Mucosa of stomach (tissue), 1 donor: ENCODE results near the gene EFCAB12.
"Not testable (repeated sequence)": the region's sequence is repeated elsewhere in the genome, so short reads cannot be mapped to it uniquely, and the experiment has no call there.

ENCODE experiments used
- H3K27me3 ChIP-seq: one replicate; pipeline ENCODE4 v1.7.0; 2013; ENCODE audit warnings: mild to moderate bottlenecking, low read length; ENCODE audit not compliant: control insufficient read depth, insufficient read depth
- H3K36me3 ChIP-seq: one replicate; pipeline ENCODE4 v1.7.0; 2013; ENCODE audit warnings: low read length; ENCODE audit not compliant: control insufficient read depth, insufficient read depth
- H3K4me1 ChIP-seq: one replicate; pipeline ENCODE4 v1.7.0; 2013; ENCODE audit warnings: mild to moderate bottlenecking, low read length; ENCODE audit not compliant: control insufficient read depth, insufficient read depth
- H3K4me3 ChIP-seq: one replicate; pipeline ENCODE4 v1.7.0; 2013; ENCODE audit warnings: low read length
- H3K9ac ChIP-seq: one replicate; pipeline ENCODE4 v1.7.0; 2013; ENCODE audit warnings: mild to moderate bottlenecking, low read length, moderate library complexity
- H3K9me3 ChIP-seq: one replicate; pipeline ENCODE4 v1.7.0; 2013; ENCODE audit warnings: mild to moderate bottlenecking, low read length, moderate library complexity; ENCODE audit not compliant: control insufficient read depth
- donor health status: Pancreatic carcinoma.

The EFCAB12 gene

DNA sequence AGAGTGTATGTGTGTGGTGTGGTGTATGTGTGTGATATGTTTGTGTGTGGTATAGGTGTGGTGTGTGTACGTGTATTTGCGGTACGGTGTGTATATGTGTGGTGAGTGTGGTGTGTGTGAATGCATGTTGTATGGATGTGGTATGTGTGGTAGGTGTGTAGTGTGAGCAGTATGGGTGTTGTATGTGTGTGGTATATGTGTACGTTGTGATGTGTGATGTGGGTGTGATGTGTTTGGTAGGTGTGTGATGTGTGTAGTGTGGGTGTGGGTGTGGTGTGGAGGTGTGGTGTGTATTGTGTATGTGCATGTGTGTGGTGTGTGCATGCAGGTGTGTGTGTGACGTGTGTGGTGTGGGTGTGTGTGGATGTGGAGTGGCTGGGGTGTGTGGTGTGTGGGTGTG, 58.7 kb downstream of the EFCAB12 start:
- H3K4me1 ChIP-seq: no peaks in the 10 kb centered on the region
- no peaks in the 10 kb centered on the region for H3K9me3 ChIP-seq
- peaks cover 2% of the 10 kb centered on the region for H3K27me3 ChIP-seq
- no peak overlapping the region for H3K9ac ChIP-seq
- no peak overlapping the region for H3K4me3 ChIP-seq
- no peaks in the 10 kb centered on the region for H3K36me3 ChIP-seq

DNA sequence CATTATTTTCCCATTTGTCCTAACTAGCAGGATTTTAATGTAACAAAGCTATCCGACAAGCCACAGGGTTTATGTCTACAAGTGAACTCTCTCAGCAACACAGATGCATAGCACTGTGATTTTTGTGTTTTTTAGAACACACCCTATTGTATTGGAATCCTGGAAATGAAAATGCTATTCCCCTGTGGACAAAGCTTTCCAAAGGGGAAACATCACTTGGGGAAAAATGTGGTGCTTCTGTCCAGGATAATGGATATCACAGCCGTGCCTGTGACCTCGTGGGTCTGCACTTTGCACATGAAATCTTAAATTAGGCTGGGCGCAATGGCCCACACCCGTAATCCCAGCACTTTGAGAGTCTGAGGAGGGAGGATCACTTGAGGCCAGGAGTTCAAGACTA, 60.6 kb downstream of the EFCAB12 start:
- no peak overlapping the region for H3K9ac ChIP-seq
- H3K9me3 ChIP-seq: no peaks in the 10 kb centered on the region
- peaks cover 2% of the 10 kb centered on the region for H3K27me3 ChIP-seq
- no peak overlapping the region for H3K4me3 ChIP-seq
- H3K4me1 ChIP-seq: no peaks in the 10 kb centered on the region
- H3K36me3 ChIP-seq: no peaks in the 10 kb centered on the region

DNA sequence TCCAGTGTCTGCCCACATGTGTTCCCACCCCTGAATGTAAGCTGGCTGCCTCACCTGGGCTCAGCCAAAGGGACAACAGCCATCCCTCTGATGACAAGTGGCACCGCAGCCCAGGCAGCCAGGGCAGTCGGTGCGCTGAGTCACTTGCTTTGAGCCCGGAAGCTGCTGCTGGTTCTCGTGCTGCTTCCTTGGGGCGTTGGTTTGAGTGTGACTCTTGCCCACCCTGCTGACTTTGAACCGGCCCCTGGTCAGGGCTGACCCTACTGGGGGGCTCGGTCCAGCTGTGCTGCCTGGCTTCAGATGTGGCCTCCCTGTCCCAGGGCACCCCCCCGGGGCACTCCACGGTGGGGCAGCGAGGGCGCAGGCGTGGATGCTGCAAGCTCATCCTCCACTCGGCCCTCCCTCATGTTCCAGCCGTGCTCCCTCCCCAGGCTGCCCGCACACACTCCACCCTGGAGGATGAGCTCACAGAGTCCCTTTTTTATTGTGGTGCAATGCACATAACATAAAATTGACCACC, 62.1 kb downstream of the EFCAB12 start:
- no peak overlapping the region for H3K4me3 ChIP-seq
- no peaks in the 10 kb centered on the region for H3K36me3 ChIP-seq
- H3K27me3 ChIP-seq: peaks cover 2% of the 10 kb centered on the region

DNA sequence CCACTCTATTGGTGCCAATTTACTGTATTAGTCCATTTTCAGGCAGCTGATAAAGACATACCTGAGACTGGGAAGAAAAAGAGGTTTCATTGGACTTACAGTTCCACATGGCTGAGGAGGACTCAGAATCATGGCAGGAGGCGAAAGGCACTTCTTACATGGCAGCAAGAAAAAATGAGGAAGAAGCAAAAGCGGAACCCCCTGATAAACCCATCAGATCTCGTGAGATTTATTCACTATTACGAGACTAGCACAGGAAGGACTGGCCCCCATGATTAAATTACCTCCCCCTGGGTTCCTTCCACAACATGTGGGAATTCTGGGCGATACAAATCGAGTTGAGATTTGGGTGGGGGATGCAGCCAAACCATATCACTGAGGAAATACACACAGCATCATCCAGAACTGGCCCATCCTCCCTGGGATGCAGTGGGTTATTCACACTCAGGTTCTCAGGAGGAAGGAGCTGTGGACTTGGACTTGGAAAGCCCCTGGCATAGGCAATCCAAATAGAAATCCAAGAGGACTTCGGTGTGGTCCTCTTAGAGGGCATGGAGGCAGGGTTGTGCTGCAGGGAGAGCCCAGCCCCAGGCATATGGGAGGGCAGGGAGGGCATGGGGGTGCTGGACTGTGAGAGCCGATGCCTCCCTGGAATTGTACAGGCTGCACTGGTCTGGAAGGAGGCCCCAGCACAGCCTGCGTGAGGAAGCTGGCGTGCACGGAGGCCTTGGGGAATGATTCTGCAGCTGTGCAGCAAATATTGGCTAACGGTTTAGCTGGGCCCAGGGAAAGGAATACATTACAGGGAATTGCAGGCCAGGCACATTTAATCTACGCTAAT, 62.9 kb downstream of the EFCAB12 start:
- Histone ChIP-seq H3K36me3 (no peaks in the 10 kb centered on the region), H3K9me3 (no peaks in the 10 kb centered on the region), H3K4me3 (no peak overlapping the region), H3K27me3 (peaks cover 2% of the 10 kb centered on the region), H3K9ac (no peak overlapping the region), H3K4me1 (no peaks in the 10 kb centered on the region)

More for the DNA sequence above, 62.1 kb downstream of the EFCAB12 start:
- Histone ChIP-seq H3K9ac (no peak overlapping the region), H3K9me3 (no peaks in the 10 kb centered on the region), H3K4me1 (no peaks in the 10 kb centered on the region)

DNA sequence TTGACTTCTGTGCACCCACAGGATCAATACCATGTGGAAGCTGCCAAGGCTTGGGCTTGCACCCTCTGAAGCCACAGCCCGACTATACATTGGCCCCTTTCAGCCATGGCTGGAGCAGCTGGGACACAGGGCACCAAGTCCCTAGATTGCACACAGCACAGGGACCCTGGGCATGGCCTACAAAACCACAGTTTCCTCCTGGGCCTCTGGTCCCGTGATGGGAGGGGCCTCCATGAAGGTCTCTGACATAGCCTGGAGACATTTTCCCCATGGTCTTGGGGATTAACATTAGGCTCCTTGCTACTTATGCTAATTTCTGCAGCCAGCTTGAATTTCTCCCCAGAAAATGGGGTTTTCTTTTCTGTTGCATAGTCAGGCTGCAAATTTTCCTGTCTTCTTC, 63.6 kb downstream of the EFCAB12 start:
- H3K9me3 ChIP-seq, H3K9ac ChIP-seq, H3K4me1 ChIP-seq, H3K4me3 ChIP-seq, H3K36me3 ChIP-seq, H3K27me3 ChIP-seq: not testable (repeated sequence)

DNA sequence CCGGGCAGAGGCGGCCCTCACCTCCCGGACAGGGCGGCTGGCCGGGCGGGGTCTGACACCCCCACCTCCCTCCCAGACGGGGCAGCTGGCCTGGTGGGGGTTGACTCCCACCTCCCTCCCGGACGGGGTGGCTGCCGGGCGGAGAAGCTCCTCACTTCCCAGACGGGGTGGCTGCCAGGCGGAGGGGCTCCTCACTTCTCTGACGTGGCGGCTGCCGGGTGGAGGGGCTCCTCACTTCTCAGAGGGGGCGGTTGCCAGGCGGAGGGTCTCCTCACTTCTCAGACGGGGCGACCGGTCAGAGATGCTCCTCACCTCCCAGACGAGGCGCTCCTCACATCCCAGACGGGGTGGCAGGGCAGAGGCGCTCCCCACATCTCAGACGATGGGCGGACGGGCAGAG, 65.1 kb downstream of the EFCAB12 start:
- not testable (repeated sequence) for H3K36me3 ChIP-seq, H3K27me3 ChIP-seq

DNA sequence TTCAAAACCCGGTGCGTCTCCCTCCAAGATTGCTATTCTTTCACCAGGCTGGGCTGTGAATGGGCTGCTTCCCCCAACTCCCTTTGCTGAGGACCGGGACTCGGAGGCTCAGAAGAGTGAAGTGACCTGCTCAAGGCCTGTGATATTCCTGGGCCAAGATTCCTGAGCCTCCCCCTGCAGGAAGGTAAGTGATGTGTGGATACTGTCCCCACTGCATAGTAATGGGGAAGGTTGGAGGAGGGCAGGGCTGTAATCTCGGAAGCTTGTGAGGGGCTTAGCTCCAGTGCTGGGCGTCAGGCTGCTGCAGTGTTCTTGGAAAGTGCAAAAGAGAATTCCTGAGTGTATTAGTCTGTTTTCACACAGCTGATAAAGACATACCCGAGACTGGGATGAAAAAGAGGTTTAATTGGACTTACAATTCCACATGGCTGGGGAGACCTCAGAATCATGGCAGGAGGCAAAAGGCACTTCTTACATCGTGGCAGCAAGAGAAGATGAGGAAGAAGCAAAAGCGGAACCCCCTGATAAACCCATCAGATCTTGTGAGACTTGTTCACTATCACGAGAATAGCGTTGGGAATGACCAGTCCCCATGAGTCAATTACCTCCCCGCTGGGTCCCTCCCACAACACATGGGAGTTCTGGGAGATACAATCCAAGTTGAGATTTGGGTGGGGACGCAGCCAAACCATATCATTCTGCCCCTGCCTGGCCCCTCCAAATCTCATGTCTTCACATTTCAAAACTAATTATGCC, 67.6 kb downstream of the EFCAB12 start:
- no peaks in the 10 kb centered on the region for H3K27me3 ChIP-seq
- no peaks in the 10 kb centered on the region for H3K36me3 ChIP-seq
- no peaks in the 10 kb centered on the region for H3K4me1 ChIP-seq
- no peak overlapping the region for H3K4me3 ChIP-seq
- no peaks in the 10 kb centered on the region for H3K9me3 ChIP-seq
- no peak overlapping the region for H3K9ac ChIP-seq

More for the DNA sequence above, 65.1 kb downstream of the EFCAB12 start:
- H3K9me3 ChIP-seq, H3K9ac ChIP-seq, H3K4me1 ChIP-seq, H3K4me3 ChIP-seq: not testable (repeated sequence)

DNA sequence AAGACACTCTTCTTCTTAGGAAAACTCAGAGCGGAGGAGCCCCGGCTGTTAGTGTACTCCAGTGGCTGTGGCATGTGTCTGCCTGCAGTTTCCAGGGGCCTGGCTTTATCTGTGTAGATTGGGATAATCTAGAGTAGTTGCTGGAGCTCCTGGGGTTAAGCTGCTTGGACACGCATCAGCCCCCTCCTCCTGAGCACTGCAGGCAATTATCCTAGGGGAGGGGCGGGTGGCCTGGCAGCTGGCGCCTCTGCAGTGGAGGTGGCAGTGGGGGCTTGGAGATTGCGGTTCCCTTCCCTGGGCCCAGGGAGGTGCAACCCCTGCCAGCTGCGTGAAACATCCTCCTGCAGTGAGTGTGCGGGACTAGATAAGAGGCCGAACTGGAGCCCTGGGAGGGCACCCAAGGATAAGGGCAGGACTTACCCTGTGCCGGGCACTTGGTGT, 68.2 kb downstream of the EFCAB12 start:
- no peak overlapping the region for H3K4me3 ChIP-seq
- no peak overlapping the region for H3K9ac ChIP-seq
- no peaks in the 10 kb centered on the region for H3K27me3 ChIP-seq
- no peaks in the 10 kb centered on the region for H3K4me1 ChIP-seq
- H3K9me3 ChIP-seq: no peaks in the 10 kb centered on the region
- H3K36me3 ChIP-seq: no peaks in the 10 kb centered on the region

DNA sequence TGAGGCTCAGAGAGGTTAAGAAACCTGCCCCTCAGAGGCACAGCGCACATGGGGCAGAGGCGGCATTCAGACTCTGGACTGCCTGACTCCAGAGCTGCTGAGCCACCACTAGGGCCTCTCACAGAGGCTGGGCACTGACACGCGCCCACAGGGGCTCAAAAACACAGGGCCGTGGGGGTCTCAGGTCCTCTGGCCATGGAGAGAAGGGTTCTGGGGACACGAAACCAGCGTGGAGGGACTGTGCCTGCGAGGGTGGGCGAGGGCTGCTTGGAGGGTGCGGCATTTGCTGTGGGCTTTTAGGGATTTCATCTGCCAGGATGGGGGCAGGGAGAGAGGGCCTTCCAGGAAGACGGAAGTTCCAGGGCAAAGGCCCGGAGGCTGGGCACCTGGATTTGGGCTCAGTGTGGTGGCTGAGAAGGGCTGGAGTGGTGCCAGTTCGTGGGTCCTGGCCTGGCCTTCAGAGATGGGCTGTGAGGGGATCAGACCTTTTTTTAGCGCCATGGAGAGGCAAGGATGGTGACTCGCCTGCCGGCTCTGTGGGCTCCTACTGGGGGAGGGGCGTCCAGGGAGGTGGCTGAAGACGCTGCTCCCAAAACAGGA, 69.6 kb downstream of the EFCAB12 start:
- H3K4me1 ChIP-seq: no peaks in the 10 kb centered on the region
- H3K4me3 ChIP-seq: no peak overlapping the region
- H3K36me3 ChIP-seq: no peaks in the 10 kb centered on the region
- H3K9ac ChIP-seq: no peak overlapping the region
- no peaks in the 10 kb centered on the region for H3K27me3 ChIP-seq
- no peaks in the 10 kb centered on the region for H3K9me3 ChIP-seq

DNA sequence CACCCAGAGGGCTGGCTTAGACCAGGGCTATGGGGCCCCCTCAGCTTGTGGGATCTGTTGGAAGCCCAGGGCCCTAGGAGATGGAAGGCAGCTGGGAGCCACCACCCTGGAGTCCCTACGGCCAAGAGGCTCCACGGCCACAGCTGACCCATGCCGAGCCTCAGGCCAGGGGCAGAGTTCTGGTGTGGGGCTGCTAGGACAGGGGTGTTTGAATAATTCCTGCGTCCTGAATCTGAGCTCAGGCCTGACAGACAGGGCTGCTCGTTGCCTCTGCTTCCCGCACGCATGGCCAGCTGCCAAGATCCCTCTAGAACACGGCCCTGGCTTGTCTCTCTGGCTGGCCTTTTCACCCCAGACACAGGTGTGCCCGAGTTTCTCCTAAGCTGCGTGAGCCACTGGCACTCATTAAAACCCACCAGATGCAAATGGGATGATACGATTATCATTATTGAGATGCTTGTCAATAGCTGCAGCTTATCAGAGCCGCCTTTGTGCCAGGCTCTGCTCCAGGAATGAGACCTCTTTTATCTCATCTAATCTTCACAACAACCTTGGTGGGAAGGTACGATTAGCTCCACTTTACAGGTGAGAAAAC, 70.2 kb downstream of the EFCAB12 start:
- H3K9ac ChIP-seq: no peak overlapping the region
- H3K36me3 ChIP-seq: no peaks in the 10 kb centered on the region
- no peaks in the 10 kb centered on the region for H3K9me3 ChIP-seq
- no peaks in the 10 kb centered on the region for H3K27me3 ChIP-seq
- H3K4me3 ChIP-seq: no peak overlapping the region
- no peaks in the 10 kb centered on the region for H3K4me1 ChIP-seq

DNA sequence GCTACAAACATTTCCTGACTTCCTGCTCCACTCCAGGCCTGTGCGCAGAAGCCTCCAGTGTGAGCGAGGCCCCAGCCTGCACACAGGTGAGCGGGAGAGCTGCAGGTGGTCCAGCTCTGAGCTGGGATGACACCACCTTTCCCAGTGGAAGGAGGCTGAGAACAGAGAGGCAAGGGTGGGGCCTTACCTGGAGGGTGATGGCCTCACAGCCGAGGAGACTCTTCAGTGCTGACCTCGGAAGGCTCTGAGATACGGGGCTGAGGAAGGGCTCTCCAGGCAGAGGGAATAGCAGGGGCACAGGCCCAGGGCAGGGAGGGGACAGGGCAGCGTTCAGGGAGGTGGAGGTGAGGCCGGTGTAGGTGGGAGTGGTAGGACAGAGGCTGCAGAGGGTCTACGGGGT, 70.8 kb downstream of the EFCAB12 start:
- Histone ChIP-seq H3K4me3 (no peak overlapping the region), H3K9ac (no peak overlapping the region), H3K4me1 (no peaks in the 10 kb centered on the region), H3K36me3 (no peaks in the 10 kb centered on the region), H3K9me3 (no peaks in the 10 kb centered on the region), H3K27me3 (no peaks in the 10 kb centered on the region)
